A549 (cell line): ENCODE measurements around the gene KAT2B. TPM values are rescaled to one million over a fixed set of nuclear protein-coding genes. Genes with fewer than 3 reads are reported as not detected.

Experiments used
- ATAC-seq, 2 experiments: fragments of 200-7000 bp in 1 of 2; fragments of >200 bp in 1 of 2; cut with Nextera tagmentation in 1 of 2; cut with Tn5 transposase in 1 of 2; 3 replicates each; pipeline versions ENCODE4 v1.8.0 to v1.9.1; 2018 to 2020; ENCODE audit warnings: mild to moderate bottlenecking in 1 of 2, moderate library complexity in 1 of 2
- CTCF ChIA-PET: fragments of 300-600 bp; sonication (Branson Sonifier 250); formaldehyde crosslinking; extraction: SDS; loops from one replicate; lab custom pipeline; 2021; ENCODE audit warnings: antibody characterized with exemption, inconsistent platforms; lab: Yijun Ruan, JAX
- POLR2A ChIA-PET: fragments of 350-600 bp; formaldehyde crosslinking; extraction: SDS; loops from one replicate; lab custom pipeline; 2021; ENCODE audit warnings: antibody characterized with exemption, inconsistent platforms; lab: Yijun Ruan, JAX
- DNase-seq, 2 experiments: peaks; one replicate each; pipeline versions ENCODE4 v3.0.0 to v3.0.0-alpha.2; 2011 to 2016; ENCODE audit warnings: low read depth in 1 of 2, low spot score in 1 of 2
- FAIRE-seq: peaks from 2 replicates; lab custom pipeline; 2011; peaks lifted over from hg19 to GRCh38; lab: Jason Lieb, UNC
- H3K27ac ChIP-seq, 2 experiments: fragments of >200 bp; sonication (Bioruptor Twin); formaldehyde crosslinking; 3 replicates each; pipeline ENCODE4 v1.5.1; 2016 to 2017
- H3K4me1 ChIP-seq: fragments of >200 bp; sonication (Bioruptor Twin); formaldehyde crosslinking; 3 replicates; pipeline ENCODE4 v1.6.1; 2016
- H3K4me2 ChIP-seq: fragments of >200 bp; sonication (Bioruptor Twin); formaldehyde crosslinking; 3 replicates; pipeline ENCODE4 v1.6.1; 2016
- H3K4me3 ChIP-seq: fragments of >200 bp; sonication (Bioruptor Twin); formaldehyde crosslinking; 3 replicates; pipeline ENCODE4 v1.5.1; 2016
- H3K9me3 ChIP-seq: fragments of >200 bp; sonication (Bioruptor Twin); formaldehyde crosslinking; 3 replicates; pipeline ENCODE4 v1.6.1; 2016
- CBX2 ChIP-seq: fragments of 200-600 bp; sonication (generic); IDR thresholded peaks from 2 replicates; pipeline ENCODE4 v1.6.1; 2016; ENCODE audit warnings: low read depth, mild to moderate bottlenecking, borderline replicate concordance
- CBX8 ChIP-seq: fragments of 200-600 bp; sonication (generic); IDR thresholded peaks from 2 replicates; pipeline ENCODE4 v1.6.1; 2016
- CEBPB ChIP-seq, 2 experiments: fragments of >200 bp in 1 of 2; sonication (Bioruptor Twin) in 1 of 2; formaldehyde crosslinking in 1 of 2; IDR thresholded peaks; 2 replicates each; pipeline ENCODE4 v1.6.1; 2012 to 2016
- CHD2 ChIP-seq: fragments of 150-350 bp; IDR thresholded peaks from 2 replicates; pipeline ENCODE4 v1.6.1; 2014; ENCODE audit warnings: low read length; ENCODE audit not compliant: partially characterized antibody
- CTCF ChIP-seq: fragments of >200 bp; sonication (Bioruptor Twin); formaldehyde crosslinking; IDR thresholded peaks from 3 replicates; pipeline ENCODE4 v1.5.1; 2016
- FOSB ChIP-seq: fragments of 250-450 bp; sonication (Bioruptor Pico); IDR thresholded peaks from 2 replicates; pipeline ENCODE4 v1.5.0; 2020; ENCODE audit warnings: mild to moderate bottlenecking, moderate library complexity
- GATA3 ChIP-seq: IDR thresholded peaks from 2 replicates; pipeline ENCODE4 v1.6.1; 2012; ENCODE audit warnings: borderline replicate concordance
- HOXA7 ChIP-seq: fragments of 250-450 bp; sonication (Bioruptor Pico); IDR thresholded peaks from 2 replicates; pipeline ENCODE4 v1.5.0; 2020; ENCODE audit warnings: mild to moderate bottlenecking, moderate library complexity
- KDM1A ChIP-seq: fragments of 200-600 bp; sonication (generic); IDR thresholded peaks from 2 replicates; pipeline ENCODE4 v1.6.1; 2016; ENCODE audit warnings: low read depth, mild to moderate bottlenecking
- MAFK ChIP-seq: fragments of 450-650 bp; IDR thresholded peaks from 2 replicates; pipeline ENCODE4 v1.6.1; 2014; ENCODE audit not compliant: partially characterized antibody
- MAZ ChIP-seq: fragments of 150-350 bp; IDR thresholded peaks from 2 replicates; pipeline ENCODE4 v1.6.1; 2014; ENCODE audit warnings: antibody characterized with exemption, low read depth, low read length, borderline replicate concordance
- MYC ChIP-seq: IDR thresholded peaks from 2 replicates; pipeline ENCODE4 v1.6.1; 2012; ENCODE audit warnings: mild to moderate bottlenecking, inconsistent platforms, low read length, improper control_type of control experiment, borderline replicate concordance
- NPAS2 ChIP-seq: fragments of 250-450 bp; sonication (Bioruptor Pico); IDR thresholded peaks from 2 replicates; pipeline ENCODE4 v1.8.0; 2022; ENCODE audit warnings: mild to moderate bottlenecking, moderate library complexity, borderline replicate concordance
- PHF8 ChIP-seq: fragments of 200-600 bp; sonication (generic); IDR thresholded peaks from 2 replicates; pipeline ENCODE4 v1.6.1; 2016; ENCODE audit warnings: low read depth, mild to moderate bottlenecking, antibody characterized with exemption, moderate library complexity, borderline replicate concordance
- SREBF2 ChIP-seq: fragments of 450-650 bp; IDR thresholded peaks from 2 replicates; pipeline ENCODE4 v1.6.1; 2014; ENCODE audit warnings: mild to moderate bottlenecking, moderate library complexity
- ZNF302 ChIP-seq: fragments of 250-450 bp; sonication (Bioruptor Pico); IDR thresholded peaks from 2 replicates; pipeline ENCODE4 v1.9.0; 2021; ENCODE audit warnings: inconsistent platforms, mild to moderate bottlenecking, moderate library complexity
- ZSCAN20 ChIP-seq: fragments of 250-450 bp; sonication (Bioruptor Pico); IDR thresholded peaks from 2 replicates; pipeline ENCODE4 v1.8.0; 2022; ENCODE audit warnings: mild to moderate bottlenecking, moderate library complexity
- WGBS: methylation state at CpG from one replicate; pipeline ENCODE4 v1.1.6; 2017; ENCODE audit errors: missing lambda C conversion rate; 5-methylcytosine and 5-hydroxymethylcytosine counted together
- polyA plus RNA-seq, 4 experiments: library from polyadenylated mRNA; depleted of rRNA in 3 of 4; stranded (reverse); fragments of >200 nt; fragmentation: RNase III in 1 of 4; extraction: RNeasy Plus Mini Kit Qiagen cat#74134 plus additional on column Dnase treatment in 1 of 4; gene quantifications; 2 replicates in 3 of 4; 3 replicates in 1 of 4; pipeline ENCODE4 v1.2.3, GENCODE V29; 2011 to 2017
- TF ChIP-seq, protein P1 (sequence below): IDR thresholded peaks from 2 replicates; pipeline ENCODE4 v1.6.1; 2012; ENCODE audit warnings: low read depth, borderline replicate concordance

KAT2B gene
- polyA plus RNA-seq, 2 of the 4 experiments (the other 2 are of a cell fraction), result 7.2 to 11.9 TPM

GRCh38 chr3:20060974-20061685 is 20.9 kb downstream of the KAT2B start:
- no peak for DNase-seq
- no peak; a peak in 1 of 6 replicates for ATAC-seq
- peaks cover 27% of the 10 kb centered on the region for H3K4me1 ChIP-seq
- POLR2A ChIA-PET, result no interaction called here
- H3K4me2 ChIP-seq, result peak overlapping the region; percentile 46
- H3K27ac ChIP-seq, result peak overlapping the region in 1 of 2 experiments; percentile 3; a peak in 1 of 6 replicates
- TF ChIP-seq SREBF2 (no peak), CEBPB (IDR thresholded peaks at IDR 0.05) (peak; percentile 89; a peak in 3 of 4 replicates), CBX2 (no peak), ZNF302 (CRISPR knock-in tag) (no peak), KDM1A (no peak)
- TF ChIP-seq, all 56 proteins: peak for 1
- FAIRE-seq, result no peak
- CTCF ChIA-PET, result no interaction called here
- 71% methylated on average over 4 of the region's 4 CpGs for WGBS
- H3K4me3 ChIP-seq, result no peak overlapping the region
- no peaks in the 10 kb centered on the region for H3K9me3 ChIP-seq

GRCh38 chr3:20062996-20063395 is 22.8 kb downstream of the KAT2B start:
- no peak for DNase-seq
- no peak overlapping the region for H3K27ac ChIP-seq
- TF ChIP-seq CHD2, result no peak
- TF ChIP-seq HOXA7 (CRISPR knock-in tag), result no peak
- TF ChIP-seq, all 56 proteins: peak for 0
- Histone ChIP-seq H3K4me2 (no peak overlapping the region), H3K9me3 (no peaks in the 10 kb centered on the region), H3K4me3 (no peak overlapping the region), H3K4me1 (peaks cover 10% of the 10 kb centered on the region; the same call in 2 of the 3 replicates)
- no peak for ATAC-seq
- FAIRE-seq, result no peak
- ChIA-PET CTCF (no interaction called here), POLR2A (no interaction called here)
- 67% methylated on average over 4 of the region's 4 CpGs for WGBS

DNA sequence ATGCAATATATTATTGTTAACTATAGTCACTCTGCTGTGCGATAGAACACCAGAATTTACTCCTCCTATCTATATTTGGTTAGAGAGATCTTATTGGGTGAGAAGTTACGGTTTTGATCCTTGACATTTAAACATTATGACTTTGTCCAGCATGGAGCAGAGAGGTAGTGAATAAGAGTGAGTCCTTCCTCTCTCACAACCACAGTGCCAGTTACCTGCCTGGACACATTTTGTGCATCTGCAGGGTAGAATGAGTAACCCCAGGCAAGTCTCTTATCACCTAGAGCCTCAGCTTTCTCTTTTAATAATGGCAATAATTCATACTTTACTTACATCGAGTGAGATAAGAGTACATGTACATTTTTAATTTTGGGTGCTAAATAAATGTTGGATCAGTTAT is 24.1 kb downstream of the KAT2B start:
- 80% methylated on average over 3 of the region's 3 CpGs for WGBS
- H3K27ac ChIP-seq, result no peak overlapping the region
- DNase-seq (no peak), FAIRE-seq (peak; percentile 32), ATAC-seq (no peak)
- peaks cover 18% of the 10 kb centered on the region; the same call in 2 of the 3 replicates for H3K4me1 ChIP-seq
- POLR2A ChIA-PET, result no interaction called here
- CTCF ChIA-PET, result interaction anchor here (1.3 kb wide), 1 partner anchor 19 kb away, joined by 3 read pairs; no protein-coding TSS in a partner anchor
- no peaks in the 10 kb centered on the region for H3K9me3 ChIP-seq
- no peak overlapping the region for H3K4me3 ChIP-seq
- TF ChIP-seq GATA3, result no peak
- no peak for TF ChIP-seq MYC
- no peak for TF ChIP-seq CBX8
- no peak for TF ChIP-seq MAFK
- TF ChIP-seq HOXA7 (CRISPR knock-in tag), result no peak
- TF ChIP-seq ZSCAN20, result no peak
- no peak for TF ChIP-seq CEBPB (IDR thresholded peaks at IDR 0.05)
- no peak overlapping the region for H3K4me2 ChIP-seq

GRCh38 chr3:20064796-20065564 is 24.7 kb downstream of the KAT2B start:
- POLR2A ChIA-PET, result no interaction called here
- FAIRE-seq, result no peak
- peaks cover 18% of the 10 kb centered on the region; the same call in 2 of the 3 replicates for H3K4me1 ChIP-seq
- no peak for DNase-seq
- CTCF ChIA-PET, result interaction anchor here (1.3 kb wide), 1 partner anchor 18 kb away, joined by 3 read pairs; no protein-coding TSS in a partner anchor
- no peak for ATAC-seq
- H3K9me3 ChIP-seq, result no peaks in the 10 kb centered on the region
- H3K27ac ChIP-seq, result no peak overlapping the region
- H3K4me2 ChIP-seq, result no peak overlapping the region
- 87% methylated on average over 5 of the region's 5 CpGs for WGBS
- TF ChIP-seq FOSB (CRISPR knock-in tag) (no peak), CTCF (no peak), MAZ (no peak), PHF8 (no peak), NPAS2 (CRISPR knock-in tag) (no peak), MYC (no peak)
- TF ChIP-seq, protein P1, sequence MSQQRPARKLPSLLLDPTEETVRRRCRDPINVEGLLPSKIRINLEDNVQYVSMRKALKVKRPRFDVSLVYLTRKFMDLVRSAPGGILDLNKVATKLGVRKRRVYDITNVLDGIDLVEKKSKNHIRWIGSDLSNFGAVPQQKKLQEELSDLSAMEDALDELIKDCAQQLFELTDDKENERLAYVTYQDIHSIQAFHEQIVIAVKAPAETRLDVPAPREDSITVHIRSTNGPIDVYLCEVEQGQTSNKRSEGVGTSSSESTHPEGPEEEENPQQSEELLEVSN, result no peak
- TF ChIP-seq, all 56 proteins: peak for 0
- H3K4me3 ChIP-seq, result no peak overlapping the region
